ENCODE measurements around the gene HLA-DQB1.

DNA sequence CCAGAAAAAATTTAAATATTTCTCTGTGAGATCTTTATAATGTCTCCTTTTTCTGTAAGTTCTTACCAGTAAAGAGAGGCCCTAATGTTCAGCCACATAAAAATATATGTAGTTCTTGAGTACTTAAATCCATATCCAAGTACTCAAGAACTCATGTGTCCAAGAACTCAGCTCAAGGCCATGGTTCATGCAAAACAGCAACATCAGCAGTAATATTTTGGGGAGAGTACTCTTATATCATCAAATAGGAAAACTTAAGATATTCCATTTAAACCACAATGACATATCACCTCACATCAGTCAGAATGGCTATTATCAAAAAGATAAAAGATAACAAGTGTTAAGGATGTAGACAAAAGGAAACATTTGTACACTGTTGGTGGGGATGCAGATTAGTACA is 3.4 kb upstream of the HLA-DQB1 start:
- TF ChIP-seq, protein P1, sequence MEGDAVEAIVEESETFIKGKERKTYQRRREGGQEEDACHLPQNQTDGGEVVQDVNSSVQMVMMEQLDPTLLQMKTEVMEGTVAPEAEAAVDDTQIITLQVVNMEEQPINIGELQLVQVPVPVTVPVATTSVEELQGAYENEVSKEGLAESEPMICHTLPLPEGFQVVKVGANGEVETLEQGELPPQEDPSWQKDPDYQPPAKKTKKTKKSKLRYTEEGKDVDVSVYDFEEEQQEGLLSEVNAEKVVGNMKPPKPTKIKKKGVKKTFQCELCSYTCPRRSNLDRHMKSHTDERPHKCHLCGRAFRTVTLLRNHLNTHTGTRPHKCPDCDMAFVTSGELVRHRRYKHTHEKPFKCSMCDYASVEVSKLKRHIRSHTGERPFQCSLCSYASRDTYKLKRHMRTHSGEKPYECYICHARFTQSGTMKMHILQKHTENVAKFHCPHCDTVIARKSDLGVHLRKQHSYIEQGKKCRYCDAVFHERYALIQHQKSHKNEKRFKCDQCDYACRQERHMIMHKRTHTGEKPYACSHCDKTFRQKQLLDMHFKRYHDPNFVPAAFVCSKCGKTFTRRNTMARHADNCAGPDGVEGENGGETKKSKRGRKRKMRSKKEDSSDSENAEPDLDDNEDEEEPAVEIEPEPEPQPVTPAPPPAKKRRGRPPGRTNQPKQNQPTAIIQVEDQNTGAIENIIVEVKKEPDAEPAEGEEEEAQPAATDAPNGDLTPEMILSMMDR (conservative IDR thresholded peaks at IDR 0.05), result no peak
- no peak for TF ChIP-seq ZFX (IDR thresholded peaks at IDR 0.05)

Measured in C4-2B (cell line).